IPS-15b (cell line): ENCODE results near the gene FOXP3.

Experiments used
- H3K27me3 ChIP-seq: one replicate; pipeline ENCODE4 v1.6.1; 2013; ENCODE audit warnings: low read length; ENCODE audit not compliant: control insufficient read depth, insufficient read depth
- H3K36me3 ChIP-seq: one replicate; pipeline ENCODE4 v1.6.1; 2013; ENCODE audit warnings: low read length; ENCODE audit not compliant: control insufficient read depth, insufficient read depth
- H3K4me1 ChIP-seq: one replicate; pipeline ENCODE4 v1.6.1; 2013; ENCODE audit warnings: mild to moderate bottlenecking, low read length; ENCODE audit not compliant: control insufficient read depth, insufficient read depth
- H3K4me3 ChIP-seq: one replicate; pipeline ENCODE4 v1.5.1; 2013; ENCODE audit warnings: low read depth, low read length
- H3K9ac ChIP-seq: one replicate; pipeline ENCODE4 v1.6.1; 2013; ENCODE audit warnings: low read depth, mild to moderate bottlenecking, low read length
- H3K9me3 ChIP-seq: one replicate; pipeline ENCODE4 v1.6.1; 2013; ENCODE audit warnings: mild to moderate bottlenecking, low read length; ENCODE audit not compliant: control insufficient read depth, insufficient read depth

Gene FOXP3

DNA sequence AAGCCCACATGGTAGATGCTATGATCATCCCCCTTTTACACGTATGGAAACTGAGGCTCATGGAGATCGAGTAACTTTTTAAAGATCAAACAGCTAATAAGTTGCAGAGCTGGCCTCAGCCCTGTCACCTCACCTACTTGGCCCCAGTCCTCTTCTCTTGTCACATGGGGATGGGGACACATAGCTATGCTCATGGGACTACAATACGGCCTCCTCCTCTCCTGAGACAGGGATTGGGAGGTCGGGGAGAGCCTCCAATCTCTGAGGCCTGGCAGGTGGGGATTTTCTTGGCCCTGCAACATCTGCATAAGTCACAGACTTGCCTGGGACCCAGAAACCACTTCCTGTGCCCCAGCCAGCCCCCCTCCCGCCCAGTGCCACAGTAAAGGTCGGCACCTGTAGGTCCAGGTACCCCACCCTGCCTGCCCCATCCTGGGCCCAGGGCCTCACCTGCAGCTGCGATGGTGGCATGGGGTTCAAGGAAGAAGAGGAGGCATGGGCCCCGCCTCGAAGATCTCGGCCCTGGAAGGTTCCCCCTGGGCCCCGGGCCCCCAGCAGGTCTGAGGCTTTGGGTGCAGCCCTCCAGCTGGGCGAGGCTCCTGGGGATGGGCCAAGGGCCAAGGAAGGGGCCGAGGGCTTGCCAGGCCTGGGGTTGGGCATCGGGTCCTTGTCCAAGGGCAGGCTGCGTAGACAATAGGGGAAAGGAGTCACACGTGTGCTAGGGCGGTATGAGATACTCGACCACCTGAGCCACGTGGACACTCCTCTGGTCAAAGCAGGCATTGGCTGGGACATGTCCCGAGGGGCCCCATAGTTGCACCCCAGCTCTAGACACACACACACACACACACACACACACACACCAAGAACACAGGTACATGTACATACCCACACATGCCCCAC, 6.4 kb downstream of the FOXP3 start:
- Histone ChIP-seq H3K9ac (no peak overlapping the region), H3K4me3 (no peak overlapping the region), H3K9me3 (peaks cover 7% of the 10 kb centered on the region), H3K27me3 (no peaks in the 10 kb centered on the region), H3K4me1 (no peaks in the 10 kb centered on the region), H3K36me3 (no peaks in the 10 kb centered on the region)

DNA sequence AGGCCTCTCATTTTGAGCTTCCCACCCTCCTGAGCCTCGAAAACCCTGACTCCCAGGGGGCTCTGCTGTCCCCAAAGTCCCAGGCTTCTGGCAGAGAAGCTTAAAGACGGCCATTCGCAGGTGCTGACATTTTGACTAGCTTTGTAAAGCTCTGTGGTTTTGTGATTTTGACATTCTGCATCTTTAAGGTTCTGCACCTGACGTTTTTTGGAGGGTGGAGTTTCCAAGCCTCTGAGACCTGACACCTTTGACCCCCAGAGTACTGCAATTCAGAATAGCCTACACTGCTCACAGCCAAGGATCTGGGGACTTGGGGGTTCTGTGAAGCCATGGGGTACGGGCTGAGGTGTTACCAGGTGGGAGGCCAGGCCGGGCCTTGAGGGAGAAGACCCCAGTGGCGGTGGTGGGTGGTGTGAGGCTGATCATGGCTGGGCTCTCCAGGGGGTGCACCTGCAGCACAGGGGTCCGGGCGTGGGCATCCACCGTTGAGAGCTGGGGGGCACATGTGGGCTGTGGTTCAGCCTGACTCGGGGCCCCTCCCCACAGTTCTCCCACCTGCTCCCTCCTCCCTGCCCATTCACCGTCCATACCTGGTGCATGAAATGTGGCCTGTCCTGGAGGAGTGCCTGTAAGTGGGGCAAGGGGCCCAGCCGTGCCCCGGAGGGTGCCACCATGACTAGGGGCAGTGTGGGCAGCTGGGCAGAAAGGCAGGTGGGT, 7.3 kb downstream of the FOXP3 start:
- H3K9ac ChIP-seq = no peak overlapping the region
- H3K4me1 ChIP-seq = no peaks in the 10 kb centered on the region
- no peaks in the 10 kb centered on the region for H3K27me3 ChIP-seq
- H3K9me3 ChIP-seq = peaks cover 7% of the 10 kb centered on the region
- H3K4me3 ChIP-seq = no peak overlapping the region
- H3K36me3 ChIP-seq = no peaks in the 10 kb centered on the region

- H3K4me1 ChIP-seq = no peaks in the 10 kb centered on the region
- no peaks in the 10 kb centered on the region for H3K27me3 ChIP-seq
- no peak overlapping the region for H3K4me3 ChIP-seq
- no peaks in the 10 kb centered on the region for H3K36me3 ChIP-seq
- no peak overlapping the region for H3K9ac ChIP-seq
- H3K9me3 ChIP-seq = peaks cover 7% of the 10 kb centered on the region
Measured at GRCh38 chrX:49256268-49256995, 8.1 kb downstream of the FOXP3 start.

DNA sequence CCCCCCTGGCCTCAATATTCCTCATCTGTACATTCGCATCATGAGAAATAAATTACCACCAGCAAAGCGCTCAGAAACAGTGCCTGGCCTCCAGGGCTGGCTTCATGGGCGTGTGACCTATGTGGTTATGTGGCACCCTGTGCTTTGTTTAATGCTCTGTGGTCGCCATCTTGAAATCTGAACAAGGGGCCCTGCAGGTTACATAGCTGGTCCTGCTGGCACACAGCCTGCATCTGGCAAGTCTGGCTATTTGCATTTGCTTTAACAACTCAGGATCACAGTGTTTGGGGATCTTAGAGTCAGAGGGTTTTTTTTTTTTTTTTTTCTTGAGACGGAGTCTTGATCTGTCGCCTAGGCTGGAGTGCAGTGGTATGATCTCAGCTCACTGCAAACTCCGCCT, 9.9 kb downstream of the FOXP3 start:
- Histone ChIP-seq H3K4me1 (no peaks in the 10 kb centered on the region), H3K9ac (no peak overlapping the region), H3K4me3 (no peak overlapping the region), H3K9me3 (peaks cover 7% of the 10 kb centered on the region), H3K27me3 (no peaks in the 10 kb centered on the region), H3K36me3 (no peaks in the 10 kb centered on the region)

GRCh38 chrX:49251325-49251724, 13.2 kb downstream of the FOXP3 start:
- no peak overlapping the region for H3K4me3 ChIP-seq
- no peaks in the 10 kb centered on the region for H3K27me3 ChIP-seq
- peaks cover 10% of the 10 kb centered on the region for H3K36me3 ChIP-seq
- no peaks in the 10 kb centered on the region for H3K9me3 ChIP-seq
- H3K9ac ChIP-seq = no peak overlapping the region
- H3K4me1 ChIP-seq = no peaks in the 10 kb centered on the region

DNA sequence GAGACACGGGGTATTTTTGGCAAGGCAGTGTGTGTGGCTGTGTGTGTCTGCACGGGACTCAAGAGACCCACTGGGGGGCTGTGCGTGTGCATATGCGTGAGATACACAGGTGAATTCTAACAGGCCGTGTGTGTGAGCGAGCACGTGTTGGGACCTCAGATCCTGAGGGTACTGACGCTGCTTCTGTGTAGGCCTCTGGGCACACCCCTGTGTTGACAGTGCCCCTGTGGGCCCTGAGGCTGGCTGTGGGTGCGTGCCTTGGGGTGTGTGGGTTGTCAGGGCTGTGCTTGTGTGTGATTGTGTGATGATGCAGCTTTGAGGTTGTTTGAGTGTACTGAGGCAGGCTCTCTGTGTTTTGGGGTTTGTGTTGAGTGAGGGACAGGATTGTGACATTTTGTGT, 13.9 kb downstream of the FOXP3 start:
- no peaks in the 10 kb centered on the region for H3K4me1 ChIP-seq
- H3K9ac ChIP-seq = no peak overlapping the region
- H3K9me3 ChIP-seq = no peaks in the 10 kb centered on the region
- no peaks in the 10 kb centered on the region for H3K27me3 ChIP-seq
- H3K4me3 ChIP-seq = no peak overlapping the region
- peaks cover 10% of the 10 kb centered on the region for H3K36me3 ChIP-seq

DNA sequence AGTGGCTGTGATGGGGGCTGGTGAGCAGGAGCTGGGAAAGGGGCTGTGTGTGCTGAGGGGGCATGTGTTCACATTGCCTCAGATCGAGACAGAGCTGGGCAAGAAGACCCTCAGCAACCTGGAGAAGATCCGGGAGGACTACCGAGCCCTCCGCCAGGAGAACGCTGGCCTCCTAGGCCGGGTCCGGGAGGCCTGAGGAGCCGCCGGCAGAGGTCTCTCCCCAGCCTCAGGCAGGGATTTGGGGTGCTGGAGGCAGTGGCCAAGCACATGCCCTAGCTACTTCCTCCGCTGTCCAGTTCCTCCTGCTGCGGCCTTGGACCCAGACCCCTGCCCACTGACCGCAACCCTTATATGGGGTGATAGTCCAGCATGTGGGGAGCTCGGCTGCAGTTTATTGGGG, 14.4 kb downstream of the FOXP3 start:
- Histone ChIP-seq H3K36me3 (peaks cover 10% of the 10 kb centered on the region), H3K9me3 (no peaks in the 10 kb centered on the region), H3K4me3 (no peak overlapping the region), H3K9ac (no peak overlapping the region), H3K27me3 (no peaks in the 10 kb centered on the region), H3K4me1 (no peaks in the 10 kb centered on the region)

GRCh38 chrX:49249616-49250015, 14.9 kb downstream of the FOXP3 start:
- H3K27me3 ChIP-seq = no peaks in the 10 kb centered on the region
- H3K36me3 ChIP-seq = peaks cover 10% of the 10 kb centered on the region
- H3K4me1 ChIP-seq = no peaks in the 10 kb centered on the region
- no peak overlapping the region for H3K4me3 ChIP-seq
- H3K9me3 ChIP-seq = no peaks in the 10 kb centered on the region
- H3K9ac ChIP-seq = no peak overlapping the region

GRCh38 chrX:49249071-49249470, 15.4 kb downstream of the FOXP3 start:
- Histone ChIP-seq H3K9me3 (no peaks in the 10 kb centered on the region), H3K9ac (no peak overlapping the region), H3K4me1 (no peaks in the 10 kb centered on the region), H3K4me3 (no peak overlapping the region), H3K27me3 (no peaks in the 10 kb centered on the region), H3K36me3 (peaks cover 10% of the 10 kb centered on the region)

DNA sequence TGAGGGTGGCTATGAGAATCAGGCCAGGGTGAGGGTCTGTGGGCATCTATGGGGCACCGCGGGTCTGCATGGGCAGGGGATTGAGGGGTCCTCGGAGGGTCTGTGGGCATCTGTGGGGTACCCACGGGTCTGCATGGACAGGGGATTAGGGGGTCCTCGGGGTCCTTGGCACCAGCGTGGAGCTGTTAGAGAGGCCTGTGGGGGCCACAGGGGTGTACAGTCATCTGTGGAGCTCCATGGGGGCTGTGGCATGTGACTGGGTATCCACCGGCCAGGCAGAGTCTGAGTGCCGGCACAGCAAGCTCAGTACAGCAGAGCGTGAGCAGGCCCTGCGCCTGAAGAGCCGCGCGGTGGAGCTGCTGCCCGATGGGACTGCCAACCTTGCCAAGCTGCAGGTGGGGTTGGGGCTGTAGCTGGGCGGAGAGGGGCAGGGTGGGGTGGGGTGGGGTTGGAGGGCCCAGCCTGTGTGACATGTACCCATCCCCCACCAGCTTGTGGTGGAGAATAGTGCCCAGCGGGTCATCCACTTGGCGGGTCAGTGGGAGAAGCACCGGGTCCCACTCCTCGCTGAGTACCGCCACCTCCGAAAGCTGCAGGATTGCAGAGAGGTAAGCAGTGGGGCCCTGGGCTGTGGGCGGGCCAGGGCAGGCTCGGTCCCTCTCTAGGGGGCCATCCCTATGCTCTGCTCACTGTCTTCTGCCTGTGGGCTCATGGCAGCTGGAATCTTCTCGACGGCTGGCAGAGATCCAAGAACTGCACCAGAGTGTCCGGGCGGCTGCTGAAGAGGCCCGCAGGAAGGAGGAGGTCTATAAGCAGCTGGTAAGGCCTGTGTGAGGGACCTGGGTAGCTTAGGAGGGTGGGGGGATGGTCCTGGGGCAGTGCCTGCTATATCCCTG, 16.3 kb downstream of the FOXP3 start:
- Histone ChIP-seq H3K4me3 (no peak overlapping the region), H3K9me3 (no peaks in the 10 kb centered on the region), H3K4me1 (no peaks in the 10 kb centered on the region), H3K36me3 (peaks cover 10% of the 10 kb centered on the region), H3K9ac (no peak overlapping the region), H3K27me3 (no peaks in the 10 kb centered on the region)

GRCh38 chrX:49247346-49247745, 17.2 kb downstream of the FOXP3 start:
- Histone ChIP-seq H3K9ac (no peak overlapping the region), H3K4me1 (no peaks in the 10 kb centered on the region), H3K4me3 (no peak overlapping the region), H3K27me3 (no peaks in the 10 kb centered on the region), H3K36me3 (peaks cover 13% of the 10 kb centered on the region), H3K9me3 (no peaks in the 10 kb centered on the region)
